ENCODE results near the gene NCKIPSD.
A peak's percentile ranks its signal among the peaks of the same experiment; 100 is the strongest.

NCKIPSD gene

DNA sequence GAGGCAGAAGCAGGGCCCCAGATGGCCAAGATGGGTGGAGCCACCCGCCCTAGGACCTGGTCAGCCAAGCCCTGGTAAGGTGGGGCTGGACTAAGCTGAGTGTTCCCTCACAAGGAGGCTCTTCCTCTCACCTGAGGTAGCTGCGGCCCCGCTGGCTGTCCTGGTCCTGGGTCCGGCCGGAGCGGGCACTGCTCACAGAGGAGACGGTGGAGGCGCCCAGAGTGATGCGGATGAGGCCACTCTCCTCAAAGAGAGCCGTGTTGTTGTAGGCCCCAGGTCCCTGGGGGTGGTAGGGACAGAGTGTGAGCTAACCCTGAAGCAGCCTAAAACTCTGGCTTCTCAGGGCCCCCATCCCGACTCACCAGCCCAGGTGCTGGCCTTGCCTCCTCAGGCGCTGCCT lies 43.1 kb downstream of the NCKIPSD start:
- no peak for DNase-seq

DNA sequence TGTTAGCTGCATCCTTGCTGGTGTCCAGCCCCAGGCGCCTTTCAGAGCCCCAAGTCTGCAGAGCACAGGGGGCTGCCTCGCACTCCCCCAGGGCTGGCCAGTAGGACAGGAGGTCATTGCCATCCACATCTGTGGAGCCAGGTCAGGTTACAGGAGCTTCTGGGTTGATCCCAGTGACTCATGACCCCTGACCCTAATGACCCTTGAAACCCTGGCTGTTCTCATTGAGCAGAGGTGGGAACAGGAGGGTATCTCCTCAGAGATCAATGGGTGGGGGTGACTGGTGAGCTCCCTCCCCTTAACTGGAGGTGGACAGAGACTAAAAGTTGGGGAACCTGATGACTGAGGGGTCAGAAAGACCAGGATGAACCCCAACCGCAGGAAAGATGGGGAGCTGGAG lies 44.3 kb downstream of the NCKIPSD start:
- no peak for DNase-seq

DNA sequence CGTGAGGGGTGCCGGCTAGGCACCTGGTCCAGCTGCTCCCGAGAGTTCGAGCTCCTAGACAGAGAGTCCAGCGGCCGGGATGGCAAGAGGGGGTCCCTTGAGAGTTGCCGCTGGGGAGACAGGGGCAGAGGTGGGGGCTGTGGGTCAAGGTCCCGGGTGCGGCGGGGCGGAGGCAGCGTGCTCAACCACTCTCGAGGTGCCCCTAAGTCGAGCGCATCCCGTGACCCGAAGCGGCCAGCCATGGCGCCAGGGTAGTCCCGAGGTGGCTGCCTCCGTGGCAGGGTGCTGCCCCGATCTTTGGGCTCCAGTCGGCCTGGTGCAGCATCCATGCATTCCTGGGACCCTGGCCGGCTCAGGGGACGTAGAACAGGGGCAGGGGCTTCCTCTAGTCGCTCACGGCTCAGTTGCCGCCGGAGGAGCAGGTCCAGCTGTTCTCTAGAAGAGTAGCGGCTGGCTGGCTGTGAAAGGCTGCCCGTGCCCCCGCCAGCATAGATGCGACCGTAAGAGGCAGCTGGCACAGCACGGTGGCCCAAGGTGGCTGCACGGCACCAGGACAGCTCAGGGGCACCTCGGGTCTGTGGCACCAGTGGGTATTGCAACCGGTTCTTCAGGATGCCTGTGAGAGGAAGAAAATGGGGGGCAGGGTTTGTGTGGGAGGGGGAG lies 45.6 kb downstream of the NCKIPSD start:
- no peak for DNase-seq

DNA sequence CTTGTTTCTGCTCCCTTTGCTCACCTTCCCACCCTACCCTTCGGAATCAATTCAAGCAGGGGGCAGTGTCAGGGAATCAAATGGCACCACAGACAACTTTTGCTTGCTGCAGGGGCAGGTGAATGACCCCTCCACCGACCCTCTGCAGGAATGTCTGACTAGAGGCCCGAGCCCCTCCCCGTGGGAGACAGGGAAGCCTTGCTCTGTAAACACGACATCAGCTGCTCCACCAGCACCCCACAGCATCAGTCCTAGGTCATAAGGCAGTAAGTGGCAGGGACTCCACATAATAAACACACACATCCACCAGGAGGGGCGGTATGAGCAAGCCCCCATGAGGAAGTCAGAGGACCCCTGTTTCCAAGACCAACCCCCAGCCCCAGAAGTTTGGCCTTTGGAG lies 48.4 kb downstream of the NCKIPSD start:
- DNase-seq: no peak

DNA sequence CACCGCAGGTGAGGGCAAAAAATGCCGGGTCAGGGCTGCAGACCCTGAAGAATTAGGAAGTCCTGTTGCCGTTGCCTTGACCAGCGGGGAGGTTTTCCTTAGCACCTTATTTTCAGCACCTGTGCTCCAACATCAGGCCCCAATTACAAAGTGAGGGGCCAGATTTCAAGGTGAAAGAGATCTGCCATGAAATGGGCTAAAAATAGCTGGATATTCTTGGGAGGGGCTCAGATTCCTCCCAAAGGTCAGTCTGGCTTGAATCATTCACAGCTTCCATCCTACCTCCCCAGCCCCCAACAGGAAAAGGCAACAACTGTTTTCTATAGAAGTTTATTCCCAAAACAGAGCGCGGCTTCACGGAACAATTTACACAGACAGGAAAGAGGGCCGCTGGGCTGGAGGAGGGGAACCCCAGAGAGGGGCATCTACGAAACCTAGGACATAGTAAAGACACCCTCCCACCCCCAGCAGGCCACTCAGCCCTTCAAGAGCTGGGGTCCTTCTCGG lies 49.5 kb downstream of the NCKIPSD start:
- no peak for DNase-seq

- peak; percentile 90 for DNase-seq
Measured at GRCh38 chr3:48635222-48636021, 50.3 kb downstream of the NCKIPSD start, which contains the start of gene SLC26A6. Gene SLC26A6, minus strand, starts transcription at chr3:48635461. Its CDS starts 68 bp downstream, at chr3:48635393.

DNA sequence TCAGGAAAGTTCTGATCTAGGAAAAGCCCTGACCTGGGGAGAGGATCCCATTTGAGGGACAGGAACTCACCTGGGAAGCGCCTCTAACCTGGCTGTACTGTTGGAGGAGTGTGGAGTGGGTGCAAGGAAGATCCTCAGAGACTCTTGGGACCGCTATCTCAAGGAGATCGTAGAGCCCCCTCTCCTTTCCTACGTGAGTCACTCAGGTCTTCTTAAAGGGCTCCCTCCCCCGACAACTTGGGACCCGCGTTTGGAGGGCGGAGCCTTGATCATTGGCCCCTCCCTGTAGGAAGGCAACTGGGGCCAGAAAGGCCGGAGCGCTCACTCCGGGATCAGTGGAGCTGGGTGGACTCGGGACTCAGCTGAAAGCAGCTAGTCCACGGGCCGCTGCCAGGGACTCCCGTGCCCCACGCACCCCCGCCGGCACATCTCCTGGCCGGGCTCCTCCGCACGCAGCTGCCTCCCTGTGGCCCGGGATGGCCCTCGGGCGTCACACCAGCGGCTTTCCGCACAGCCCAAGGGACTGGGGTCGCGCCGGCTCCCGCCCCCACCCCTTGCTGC lies 51.0 kb downstream of the NCKIPSD start:
- no peak for DNase-seq

GRCh38 chr3:48633743-48634142 lies 52.0 kb downstream of the NCKIPSD start:
- DNase-seq: no peak

DNA sequence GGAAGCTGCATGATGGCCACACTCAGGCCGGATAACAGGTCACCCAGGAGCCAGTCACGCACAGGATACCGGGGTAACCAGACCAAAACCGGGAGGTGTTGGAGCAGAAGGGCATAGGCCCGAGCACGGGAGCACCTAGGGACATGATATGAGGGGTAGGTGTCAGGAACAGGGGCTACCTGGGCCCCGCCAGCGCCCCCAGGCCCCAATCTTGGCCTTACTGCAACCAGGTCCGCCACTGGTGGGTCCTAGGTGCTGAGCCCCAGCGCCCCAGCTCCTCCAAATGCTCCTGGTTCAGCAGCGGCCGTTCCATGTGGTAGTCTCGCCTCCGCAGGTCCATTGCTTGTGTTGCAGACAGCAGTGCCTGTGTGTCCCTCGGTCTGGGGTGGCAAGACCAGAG lies 52.5 kb downstream of the NCKIPSD start:
- no peak for DNase-seq

DNA sequence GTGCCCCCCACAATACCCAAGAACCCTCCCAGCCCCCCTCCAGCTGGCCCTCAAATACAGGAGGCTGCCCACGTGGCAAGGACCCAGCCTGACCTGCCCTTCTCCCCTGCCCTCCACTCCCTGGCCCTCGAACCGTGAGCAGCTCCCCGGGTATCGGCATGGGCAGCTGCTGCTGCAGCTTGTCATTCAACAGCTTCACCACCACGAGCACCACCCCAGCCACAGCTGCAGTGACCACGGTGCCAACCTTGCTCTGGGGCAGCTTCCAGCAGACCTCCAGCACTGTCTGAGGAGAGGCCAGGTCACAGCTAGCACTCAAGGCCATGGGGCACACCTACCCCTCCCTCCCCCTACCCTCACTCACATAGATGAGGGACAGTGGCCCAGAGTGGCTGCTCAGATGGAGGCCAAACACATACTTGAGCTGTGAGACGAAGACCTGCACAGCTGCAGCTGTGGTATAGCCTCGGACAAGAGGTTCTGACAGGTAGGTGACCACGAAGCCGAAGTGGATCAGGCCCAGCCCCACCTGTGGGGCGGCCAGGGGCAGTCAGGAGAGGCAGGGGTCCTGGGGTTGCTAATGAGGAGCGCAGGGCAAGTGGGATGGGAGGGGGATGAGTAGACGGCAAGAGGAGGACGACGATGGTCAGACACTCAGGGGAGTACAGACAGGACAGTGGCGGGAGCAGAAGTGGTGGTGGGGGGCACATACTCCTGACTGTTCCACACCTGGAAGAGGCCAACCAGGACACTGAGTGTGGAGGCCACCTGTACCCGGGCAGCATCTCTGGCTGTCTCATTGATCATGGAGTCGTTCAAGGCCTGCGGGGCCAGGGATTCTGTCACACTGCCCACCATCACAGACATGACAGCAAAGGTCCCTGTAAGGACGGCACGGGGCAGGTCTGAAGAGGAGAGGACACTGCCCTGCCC lies 53.9 kb downstream of the NCKIPSD start:
- no peak for DNase-seq

- DNase-seq: no peak
Measured at GRCh38 chr3:48630833-48631232, 54.9 kb downstream of the NCKIPSD start.

GRCh38 chr3:48630407-48630806 lies 55.3 kb downstream of the NCKIPSD start:
- DNase-seq: no peak

DNA sequence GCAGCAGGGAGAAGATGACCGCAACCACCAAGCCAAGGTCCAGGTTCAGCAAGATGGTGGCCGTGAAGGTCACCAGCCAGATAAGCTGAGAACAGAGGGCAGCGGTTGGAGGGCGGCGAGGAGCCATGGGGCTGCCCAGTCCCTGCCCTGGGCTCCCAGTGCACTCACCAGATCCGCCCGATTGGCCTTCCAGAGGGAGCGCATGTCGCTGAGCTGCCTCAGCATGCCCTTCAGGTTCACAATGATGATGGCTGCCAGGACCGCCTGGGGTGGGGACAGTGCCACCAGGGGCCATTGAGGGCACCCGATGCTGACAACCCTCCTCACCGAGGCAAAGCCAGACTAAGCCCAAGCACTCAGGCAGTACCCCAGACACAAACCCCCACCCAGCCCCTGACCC lies 55.8 kb downstream of the NCKIPSD start:
- no peak for DNase-seq

DNA sequence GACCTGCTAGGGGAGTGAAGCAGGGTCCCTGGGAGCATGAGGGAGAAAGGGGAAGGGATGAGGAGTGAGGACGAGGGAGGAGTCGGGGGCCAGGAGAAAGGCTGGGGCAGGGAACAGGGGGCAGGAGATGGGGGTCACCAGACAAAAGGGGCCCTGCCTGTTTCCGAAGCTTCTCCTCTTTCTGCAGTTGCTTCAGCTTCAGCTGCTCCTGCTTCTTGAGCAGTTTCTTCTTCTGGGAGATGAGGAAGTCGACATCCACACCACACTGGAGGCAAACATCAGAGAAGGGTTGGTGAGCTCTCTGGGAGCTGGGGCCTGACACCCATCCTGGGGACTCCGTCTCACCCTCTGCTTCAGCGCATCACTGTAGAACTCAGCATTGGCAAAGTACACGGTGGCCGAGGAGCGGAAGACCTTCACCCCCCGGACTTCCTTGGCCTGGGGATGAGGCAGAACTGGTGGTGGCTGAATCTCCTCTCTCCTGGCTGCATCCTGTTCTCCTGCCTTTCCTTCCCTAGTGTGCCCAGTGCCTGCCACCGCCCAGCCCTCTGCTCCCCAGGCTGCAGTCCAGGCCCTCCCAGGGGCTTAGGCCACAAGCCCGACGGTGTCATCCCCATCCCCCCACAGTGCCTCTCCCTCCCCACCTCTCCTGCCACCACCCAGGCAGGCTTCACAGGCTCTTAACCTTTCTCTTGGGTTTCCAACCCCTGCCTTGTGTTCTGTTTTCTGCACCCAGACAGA lies 57.3 kb downstream of the NCKIPSD start:
- no peak for DNase-seq

- no peak for DNase-seq
Measured at GRCh38 chr3:48625600-48625999, 60.1 kb downstream of the NCKIPSD start.

DNA sequence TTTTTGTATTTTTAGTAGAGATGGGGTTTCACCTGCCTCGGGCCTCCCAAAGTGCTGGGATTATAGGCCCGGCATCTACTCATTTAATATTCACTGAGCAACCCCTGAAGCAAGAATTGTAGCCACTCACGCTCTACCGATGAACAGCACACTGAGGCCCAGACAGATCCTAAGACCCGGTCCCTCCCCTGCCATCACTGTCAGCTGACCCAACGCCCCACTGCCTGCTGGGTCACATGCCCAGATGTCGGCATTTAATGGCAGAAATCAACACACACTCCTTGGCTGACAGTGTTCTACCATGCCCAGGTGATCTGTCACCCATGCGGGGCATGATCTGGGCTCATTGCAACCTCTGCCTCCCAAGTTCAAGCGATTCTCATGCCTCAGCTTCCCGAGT lies 60.9 kb downstream of the NCKIPSD start:
- DNase-seq: no peak

DNA sequence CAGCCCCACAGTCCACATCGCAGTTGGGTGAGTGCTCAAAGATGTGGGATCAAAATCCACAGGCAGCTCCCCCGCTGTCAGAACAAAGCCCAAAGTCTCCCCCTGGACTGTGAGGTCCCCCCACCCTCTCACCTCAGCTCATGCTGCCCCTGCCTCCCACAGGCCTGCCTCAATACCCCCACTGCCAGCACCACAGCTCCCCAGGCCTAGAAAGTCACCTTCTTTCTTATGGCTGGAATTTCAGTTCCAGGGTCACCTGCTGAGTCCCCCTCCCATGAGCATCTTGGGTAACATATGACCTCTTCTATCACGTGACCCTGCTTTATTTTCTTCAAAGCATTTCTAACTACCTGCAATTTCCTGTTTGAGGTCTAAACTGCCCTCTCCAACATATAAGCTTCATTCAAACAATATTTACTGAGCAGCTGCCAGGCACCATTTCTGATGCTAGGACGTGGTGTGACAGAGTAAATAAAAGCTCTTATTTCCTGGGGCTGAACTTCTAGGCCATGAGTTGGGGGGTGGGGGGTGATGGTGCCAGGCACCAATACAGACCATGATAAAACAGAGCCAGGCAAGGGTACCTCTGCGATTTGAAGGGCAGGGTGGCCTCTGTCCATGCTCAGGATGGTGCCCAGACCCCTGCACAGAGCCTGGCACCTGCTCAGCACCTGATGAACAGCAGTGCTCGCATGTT lies 61.7 kb downstream of the NCKIPSD start:
- DNase-seq: no peak

Measured in amniotic stem cell (primary cell).